PFSK-1 (cell line): ENCODE results near the gene PRPF38A.

Experiments
- FOXP2 ChIP-seq: optimal IDR thresholded peaks from 2 replicates; pipeline ENCODE3; 2011; ENCODE audit warnings: borderline replicate concordance, control low read depth, inconsistent platforms; ENCODE audit not compliant: insufficient read depth; ENCODE audit errors: extremely low read length, extremely low read depth
- POLR2AphosphoS5 ChIP-seq: IDR thresholded peaks from 2 replicates; pipeline ENCODE4 v1.6.1; 2012; ENCODE audit warnings: low read depth, mild to moderate bottlenecking, control low read depth, low read length, moderate library complexity
- SIN3A ChIP-seq: IDR thresholded peaks from 2 replicates; pipeline ENCODE4 v1.6.1; 2012; ENCODE audit warnings: mild to moderate bottlenecking, low read length, moderate library complexity, borderline replicate concordance; ENCODE audit not compliant: insufficient read depth
- TAF1 ChIP-seq: IDR thresholded peaks from 2 replicates; pipeline ENCODE4 v1.6.1; 2012; ENCODE audit warnings: low read length, control low read depth, borderline replicate concordance; ENCODE audit not compliant: insufficient read depth
- TF ChIP-seq, protein P1 (sequence below), 2 experiments: IDR thresholded peaks; 2 replicates each; pipeline versions ENCODE4 v1.6.1 to v1.8.0; 2011 to 2012; ENCODE audit warnings: low read depth in 2 of 2, low read length in 2 of 2, control low read depth in 1 of 2, inconsistent platforms in 1 of 2, mild to moderate bottlenecking in 1 of 2, moderate library complexity in 1 of 2; ENCODE audit not compliant: insufficient read depth in 1 of 2

PRPF38A gene

DNA sequence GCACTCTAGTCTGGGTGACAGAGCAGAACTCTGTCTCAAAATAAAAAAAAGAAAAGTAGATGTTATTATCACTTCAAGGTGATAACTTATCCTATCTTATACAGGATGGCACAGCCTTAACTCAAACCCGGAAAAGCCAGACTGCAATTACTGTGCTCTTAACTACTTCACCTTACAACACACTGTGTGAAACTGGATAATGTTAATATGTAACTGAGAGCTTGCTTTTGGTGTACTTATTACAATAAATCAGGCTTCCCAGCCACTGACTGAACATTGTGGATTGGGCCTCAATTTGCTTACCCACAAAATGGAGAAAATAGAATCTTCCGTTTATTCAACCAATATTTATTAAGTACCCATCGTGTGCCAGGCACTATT, 1.6 kb upstream of the PRPF38A start:
- TF ChIP-seq POLR2AphosphoS5, result no peak
- TF ChIP-seq TAF1, result no peak
- TF ChIP-seq, protein P1, sequence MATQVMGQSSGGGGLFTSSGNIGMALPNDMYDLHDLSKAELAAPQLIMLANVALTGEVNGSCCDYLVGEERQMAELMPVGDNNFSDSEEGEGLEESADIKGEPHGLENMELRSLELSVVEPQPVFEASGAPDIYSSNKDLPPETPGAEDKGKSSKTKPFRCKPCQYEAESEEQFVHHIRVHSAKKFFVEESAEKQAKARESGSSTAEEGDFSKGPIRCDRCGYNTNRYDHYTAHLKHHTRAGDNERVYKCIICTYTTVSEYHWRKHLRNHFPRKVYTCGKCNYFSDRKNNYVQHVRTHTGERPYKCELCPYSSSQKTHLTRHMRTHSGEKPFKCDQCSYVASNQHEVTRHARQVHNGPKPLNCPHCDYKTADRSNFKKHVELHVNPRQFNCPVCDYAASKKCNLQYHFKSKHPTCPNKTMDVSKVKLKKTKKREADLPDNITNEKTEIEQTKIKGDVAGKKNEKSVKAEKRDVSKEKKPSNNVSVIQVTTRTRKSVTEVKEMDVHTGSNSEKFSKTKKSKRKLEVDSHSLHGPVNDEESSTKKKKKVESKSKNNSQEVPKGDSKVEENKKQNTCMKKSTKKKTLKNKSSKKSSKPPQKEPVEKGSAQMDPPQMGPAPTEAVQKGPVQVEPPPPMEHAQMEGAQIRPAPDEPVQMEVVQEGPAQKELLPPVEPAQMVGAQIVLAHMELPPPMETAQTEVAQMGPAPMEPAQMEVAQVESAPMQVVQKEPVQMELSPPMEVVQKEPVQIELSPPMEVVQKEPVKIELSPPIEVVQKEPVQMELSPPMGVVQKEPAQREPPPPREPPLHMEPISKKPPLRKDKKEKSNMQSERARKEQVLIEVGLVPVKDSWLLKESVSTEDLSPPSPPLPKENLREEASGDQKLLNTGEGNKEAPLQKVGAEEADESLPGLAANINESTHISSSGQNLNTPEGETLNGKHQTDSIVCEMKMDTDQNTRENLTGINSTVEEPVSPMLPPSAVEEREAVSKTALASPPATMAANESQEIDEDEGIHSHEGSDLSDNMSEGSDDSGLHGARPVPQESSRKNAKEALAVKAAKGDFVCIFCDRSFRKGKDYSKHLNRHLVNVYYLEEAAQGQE (IDR thresholded peaks at IDR 0.05; ENCODE audit: insufficient read depth in 1 of 2, low read depth in 2 of 2, low read length in 2 of 2), result no peak
- no peak for TF ChIP-seq SIN3A
- no peak for TF ChIP-seq FOXP2

- TF ChIP-seq SIN3A (0 out of 2 replicates have a peak, but pooled peaks have one; percentile 55), FOXP2 (peak; percentile 1), TAF1 (no peak), POLR2AphosphoS5 (no peak)
- TF ChIP-seq, protein P1 (IDR thresholded peaks at IDR 0.05; ENCODE audit: insufficient read depth in 1 of 2, low read depth in 2 of 2, low read length in 2 of 2), result no peak
These were observed 761 bp upstream of the PRPF38A start for GRCh38 chr1:52403566-52404115.

- TF ChIP-seq SIN3A (no peak), POLR2AphosphoS5 (no peak), TAF1 (no peak)
These were observed 555 bp downstream of the PRPF38A start for GRCh38 chr1:52404975-52405338.

DNA sequence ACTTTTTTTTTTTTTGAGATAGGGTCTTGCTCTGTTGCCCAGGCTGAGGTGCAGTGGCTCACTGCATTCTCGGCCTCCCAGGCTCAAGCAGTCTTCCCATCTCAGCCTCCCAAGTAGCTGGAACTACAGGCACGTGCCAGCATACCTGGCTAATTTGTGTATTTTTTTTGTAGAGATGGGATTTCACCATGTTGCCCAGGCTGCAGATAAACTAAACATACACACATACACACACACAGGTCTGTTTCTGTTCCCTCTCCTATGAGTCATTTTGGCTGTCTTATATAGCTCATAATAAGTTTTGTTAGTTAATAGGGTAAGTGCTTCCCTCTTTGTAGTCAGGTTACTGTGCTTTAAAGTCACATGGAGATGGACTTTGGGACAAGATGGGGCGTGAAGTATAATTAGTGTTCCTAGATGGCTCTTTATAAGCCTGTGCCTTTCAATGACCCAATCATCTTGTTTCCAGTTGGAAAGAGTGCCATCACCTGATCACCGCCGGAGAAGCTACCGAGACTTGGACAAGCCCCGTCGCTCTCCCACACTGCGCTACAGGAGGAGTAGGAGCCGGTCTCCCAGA, 9.1 kb downstream of the PRPF38A start:
- TF ChIP-seq FOXP2 (no peak), SIN3A (no peak), POLR2AphosphoS5 (no peak), TAF1 (no peak)
- TF ChIP-seq, protein P1 (IDR thresholded peaks at IDR 0.05; ENCODE audit: insufficient read depth in 1 of 2, low read depth in 2 of 2, low read length in 2 of 2), result no peak

DNA sequence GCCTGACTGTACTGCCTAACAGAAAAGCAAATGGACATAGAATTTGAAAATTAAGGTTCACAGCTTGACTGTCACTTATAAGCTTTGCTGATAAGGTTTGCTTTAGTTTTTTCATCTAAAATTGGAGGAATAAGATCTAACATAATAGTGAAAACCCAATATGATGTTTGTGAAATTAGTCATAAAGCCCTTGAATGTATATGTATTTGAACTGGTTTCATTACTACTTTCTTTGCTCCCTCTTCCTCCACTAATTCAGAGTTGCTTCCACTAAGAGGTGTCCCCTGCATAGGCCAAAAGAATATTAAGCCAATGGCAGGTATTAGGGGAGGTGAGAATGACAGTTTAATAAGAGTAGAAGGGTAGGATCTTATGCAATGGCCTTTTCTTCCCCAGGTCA, 10.5 kb downstream of the PRPF38A start:
- TF ChIP-seq, protein P1 (IDR thresholded peaks at IDR 0.05; ENCODE audit: insufficient read depth in 1 of 2, low read depth in 2 of 2, low read length in 2 of 2), result no peak
- TF ChIP-seq FOXP2, result no peak
- no peak for TF ChIP-seq SIN3A
- no peak for TF ChIP-seq TAF1
- TF ChIP-seq POLR2AphosphoS5, result no peak
